GM12878 (cell line): ENCODE results near the gene TEX36. TPM values are rescaled to one million over a fixed set of nuclear protein-coding genes. Genes with fewer than 3 reads are reported as not detected.

ENCODE experiments used
- ATAC-seq: fragments of 200-7000 bp; cut with Tn5 transposase; 3 replicates; pipeline ENCODE4 v1.9.1; 2020; ENCODE audit warnings: mild to moderate bottlenecking, moderate library complexity
- Bru-seq: library from RNA; stranded (reverse); fragments of 400-500 nt; gene quantifications from one replicate; lab custom pipeline; 2021; lab: Mats Ljungman, UMichigan
- BruChase-seq, 2 experiments: library from RNA; stranded (reverse); fragments of 400-500 nt; gene quantifications; one replicate each; lab custom pipeline; 2021; lab: Mats Ljungman, UMichigan
- BruUV-seq: library from RNA; stranded (reverse); fragments of 400-500 nt; replicated peaks from 2 replicates; lab custom pipeline; 2021; lab: Mats Ljungman, UMichigan
- CTCF ChIA-PET: fragments of 300-600 bp; sonication (Branson Sonifier 250); formaldehyde crosslinking; extraction: SDS; loops from one replicate; lab custom pipeline; 2021; ENCODE audit warnings: inconsistent platforms; lab: Yijun Ruan, JAX
- POLR2A ChIA-PET: fragments of 350-600 bp; formaldehyde crosslinking; extraction: SDS; loops from one replicate; lab custom pipeline; 2021; ENCODE audit warnings: inconsistent platforms; lab: Charles Lee
- RAD21 ChIA-PET: fragments of 300-600 bp; sonication (Branson Sonifier 250); formaldehyde crosslinking; loops from one replicate; lab custom pipeline; 2023; ENCODE audit warnings: antibody characterized with exemption; ENCODE audit not compliant: unreplicated experiment; lab: Charles Lee
- SMC1A ChIA-PET: fragments of 300-600 bp; sonication (Branson Sonifier 250); formaldehyde crosslinking; loops from one replicate; lab custom pipeline; 2023; ENCODE audit not compliant: unreplicated experiment, uncharacterized antibody; lab: Charles Lee
- DNase-seq: peaks from one replicate; pipeline ENCODE4 v3.0.0-alpha.2; 2011; ENCODE audit warnings: low read depth, low spot score
- FAIRE-seq: peaks from 3 replicates; lab custom pipeline; 2011; peaks lifted over from hg19 to GRCh38; lab: Jason Lieb, UNC
- H2AFZ ChIP-seq: 2 replicates; pipeline ENCODE4 v1.6.0; 2011; ENCODE audit warnings: low read depth, low read length, control low read depth; ENCODE audit not compliant: control insufficient read depth
- H3K27ac ChIP-seq: 2 replicates; pipeline ENCODE4 v1.5.1; 2011; ENCODE audit warnings: control low read depth; ENCODE audit not compliant: control insufficient read depth, insufficient read depth
- H3K27me3 ChIP-seq, 2 experiments: replicated peaks in 1 of 2; 2 replicates each; pipeline versions ENCODE4 v1.6.0 to v1.6.1; 2011; ENCODE audit warnings: low read length in 1 of 2; ENCODE audit not compliant: control insufficient read depth in 2 of 2, insufficient read depth in 2 of 2
- H3K36me3 ChIP-seq, 2 experiments: 2 replicates each; pipeline ENCODE4 v1.5.1; 2011; ENCODE audit warnings: low read length in 1 of 2; ENCODE audit not compliant: control insufficient read depth in 2 of 2, insufficient read depth in 2 of 2
- H3K4me1 ChIP-seq: 2 replicates; pipeline ENCODE4 v1.6.1; 2011; ENCODE audit warnings: mild to moderate bottlenecking, low read length, moderate library complexity, mixed read lengths; ENCODE audit not compliant: control insufficient read depth, insufficient read depth
- H3K4me2 ChIP-seq: 2 replicates; pipeline ENCODE4 v1.6.0; 2011; ENCODE audit warnings: control low read depth; ENCODE audit not compliant: control insufficient read depth, insufficient read depth
- H3K4me3 ChIP-seq: fragments of 200-600 bp; sonication (generic); 2 replicates; pipeline ENCODE4 v1.5.1; 2016
- H3K79me2 ChIP-seq: 2 replicates; pipeline ENCODE4 v1.6.0; 2011; ENCODE audit warnings: low read length; ENCODE audit not compliant: control insufficient read depth, insufficient read depth
- H3K9ac ChIP-seq: 2 replicates; pipeline ENCODE4 v1.8.0; 2011; ENCODE audit warnings: low read length, control low read depth, mixed read lengths; ENCODE audit not compliant: control insufficient read depth, insufficient read depth
- H3K9me3 ChIP-seq: replicated peaks from 3 replicates; pipeline ENCODE4 v1.5.1; 2011; ENCODE audit warnings: mild to moderate bottlenecking, low read length; ENCODE audit not compliant: control insufficient read depth, insufficient read depth
- H4K20me1 ChIP-seq: 2 replicates; pipeline ENCODE4 v1.6.0; 2011; ENCODE audit not compliant: control insufficient read depth, insufficient read depth
- CBFB ChIP-seq: IDR thresholded peaks from 2 replicates; pipeline ENCODE4 v1.6.1; 2016; ENCODE audit warnings: antibody characterized with exemption, low read depth
- EED ChIP-seq: sonication (generic); IDR thresholded peaks from 2 replicates; pipeline ENCODE4 v1.6.1; 2016; ENCODE audit warnings: antibody characterized with exemption, low read depth
- RELA ChIP-seq: fragments of 450-650 bp; IDR thresholded peaks from 2 replicates; pipeline ENCODE4 v1.8.0; 2014; ENCODE audit warnings: borderline replicate concordance; ENCODE audit not compliant: partially characterized antibody
- SPI1 ChIP-seq: IDR thresholded peaks from 2 replicates; pipeline ENCODE4 v1.6.1; 2011; ENCODE audit warnings: low read depth, mild to moderate bottlenecking, low read length, moderate library complexity, borderline replicate concordance; ENCODE audit not compliant: insufficient read depth
- SUZ12 ChIP-seq: fragments of 200-600 bp; sonication (generic); IDR thresholded peaks from one replicate; pipeline ENCODE4 v1.6.1; 2018; ENCODE audit warnings: antibody characterized with exemption, mild to moderate bottlenecking; ENCODE audit not compliant: unreplicated experiment
- TCF3 ChIP-seq: IDR thresholded peaks from 2 replicates; pipeline ENCODE4 v1.6.1; 2012; ENCODE audit warnings: low read depth, mild to moderate bottlenecking, low read length, borderline replicate concordance; ENCODE audit not compliant: insufficient read depth
- ZBED1 ChIP-seq: IDR thresholded peaks from 2 replicates; pipeline ENCODE4 v1.6.1; 2016; ENCODE audit warnings: borderline replicate concordance
- WGBS: methylation state at CpG from one replicate; pipeline ENCODE4 v1.1.6; 2016; ENCODE audit warnings: low lambda C conversion rate; ENCODE audit not compliant: insufficient replicate concordance, insufficient coverage; ENCODE audit errors: missing lambda C conversion rate; 5-methylcytosine and 5-hydroxymethylcytosine counted together
- in situ Hi-C: fragments of 300-500 bp; cut with MboI; formaldehyde crosslinking; loops from 9 replicates; pipeline ENCODE4 v1.14.3; 2018; ENCODE audit warnings: mixed read lengths
- intact Hi-C: fragments of 100-400 bp; cut with micrococcal nuclease; formaldehyde crosslinking; loops from one replicate; pipeline ENCODE4 v1.14.2; 2022; ENCODE audit not compliant: unreplicated experiment
- long read RNA-seq, 2 experiments: library from polyadenylated mRNA; unstranded; transcript quantifications; one replicate each; pipeline ENCODE4 v2.0.0, GENCODE V29; 2019 to 2020
- polyA minus RNA-seq, 3 experiments: library from RNA; depleted of rRNA, polyadenylated mRNA; stranded (reverse); fragments of >200 nt; gene quantifications; 2 replicates each; pipeline ENCODE4 v1.2.3, GENCODE V29; 2011
- polyA plus RNA-seq, 11 experiments: library from polyadenylated mRNA; depleted of rRNA in 4 of 11; unstranded in 6 of 11; stranded (reverse) in 5 of 11; fragments of >200 nt; fragmentation: Nextera tagmentation in 4 of 11; fragmentation: Illumina TruSeq in 1 of 11; extraction: Ambion mirVana in 4 of 11; extraction: Trizol in 1 of 11; gene quantifications; 1 replicate in 1 of 11; 2 replicates in 10 of 11; pipeline versions ENCODE4 v1.2.1 to v1.2.3, GENCODE V29; 2011 to 2016; ENCODE audit warnings: inconsistent platforms in 2 of 11, missing spikeins in 2 of 11, low read depth in 1 of 11
- total RNA-seq, 4 experiments: library from RNA; depleted of rRNA in 3 of 4; stranded (reverse); fragments of >200 nt in 3 of 4; fragmentation: Illumina TruSeq in 1 of 4; extraction: Trizol in 1 of 4; gene quantifications; 2 replicates each; pipeline versions ENCODE4 v1.2.1 to v1.2.3, GENCODE V29; 2013 to 2021
- TF ChIP-seq, protein P1 (sequence below): IDR thresholded peaks from 2 replicates; pipeline ENCODE4 v1.6.1; 2012; ENCODE audit warnings: low read depth, low read length, improper control_type of control experiment
- TF ChIP-seq, protein P2 (sequence below): IDR thresholded peaks from 2 replicates; pipeline ENCODE4 v1.6.1; 2011; ENCODE audit warnings: borderline replicate concordance, low read depth, mild to moderate bottlenecking, moderate library complexity, mixed read lengths, low read length; ENCODE audit not compliant: insufficient read depth; ENCODE audit errors: extremely low read length

Gene TEX36, protein sequence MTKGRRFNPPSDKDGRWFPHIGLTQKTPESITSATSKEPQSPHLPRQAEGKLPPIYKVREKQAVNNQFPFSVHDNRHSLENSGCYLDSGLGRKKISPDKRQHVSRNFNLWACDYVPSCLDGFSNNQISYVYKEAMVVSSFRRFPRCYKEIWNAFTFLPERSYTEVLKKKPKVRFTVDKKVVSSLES
- total RNA-seq (2013; cell fraction: nucleolus; rRNA removed), result not detected in 2 replicates
- total RNA-seq (2014; rRNA removed), result not detected in 2 replicates
- not detected in 2 replicates for total RNA-seq (2014; rRNA removed; fragmentation: Illumina TruSeq; extraction: Trizol)
- not detected in 2 replicates for total RNA-seq (2021)
- not detected for polyA plus RNA-seq (2011; ENCODE audit: low read depth)
- not detected in 2 replicates for polyA plus RNA-seq (2011; rRNA removed)
- not detected in 2 replicates for polyA plus RNA-seq (2011; cell fraction: cytosol; rRNA removed)
- not detected in 2 replicates for polyA plus RNA-seq (2011; cell fraction: nucleus; rRNA removed)
- not detected in 2 replicates for polyA plus RNA-seq (2012)
- polyA plus RNA-seq (2014; fragmentation: Illumina TruSeq; extraction: Trizol), result not detected in 2 replicates
- polyA plus RNA-seq (2014; fragmentation: Nextera tagmentation; extraction: Ambion mirVana), result not detected
- not detected in 2 replicates for polyA plus RNA-seq (2014; rRNA removed)
- polyA plus RNA-seq (2016; fragmentation: Nextera tagmentation; extraction: Ambion mirVana), result not detected
- polyA minus RNA-seq (2011; rRNA and poly(A)+ RNA removed), result not detected in 2 replicates
- polyA minus RNA-seq (2011; cell fraction: cytosol; rRNA and poly(A)+ RNA removed), result not detected in 2 replicates
- polyA minus RNA-seq (2011; cell fraction: nucleus; rRNA and poly(A)+ RNA removed), result not detected in 2 replicates
- not detected for Bru-seq, nascent RNA
- BruChase-seq, experiment 1, labeled RNA remaining after a 6-hour chase, result percentile 4 among the genes with signal in this experiment
- BruChase-seq, experiment 2, labeled RNA remaining after a 2-hour chase, result not detected
- long read RNA-seq, experiment 1, result 0 reads
- long read RNA-seq, experiment 2, result 0 reads

DNA sequence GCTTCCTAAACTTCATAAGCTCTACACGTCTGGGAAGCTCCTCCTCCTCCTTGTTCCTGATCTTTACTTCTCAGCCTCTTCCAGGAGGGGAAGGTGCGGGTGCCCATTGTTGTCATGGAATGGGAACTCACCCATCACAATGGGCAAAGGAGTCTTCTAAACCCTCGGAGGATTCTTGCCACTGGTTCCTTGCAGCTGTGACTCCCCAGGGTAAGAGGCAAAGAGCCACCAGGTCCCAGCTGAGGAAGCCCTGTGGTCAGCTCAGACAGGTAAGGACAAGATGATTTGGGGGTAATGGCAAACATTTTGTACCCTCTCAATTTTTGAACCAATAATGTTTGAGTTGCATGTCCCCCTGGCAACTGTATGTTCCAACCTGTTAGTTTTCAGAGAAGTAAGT lies at the start of gene TEX36:
Gene TEX36 (minus strand): TSS at position 101 of the 400 bp plus-strand sequence. CDS start 174 bp downstream, outside the sequence.
- Histone ChIP-seq H3K9me3 (no peaks in the 10 kb centered on the region; the same call in 2 of the 3 replicates), H3K79me2 (no peaks in the 10 kb centered on the region), H3K4me1 (no peaks in the 10 kb centered on the region)
- in situ Hi-C loops, result no loop called here
- no peak for ATAC-seq
- CTCF ChIA-PET, result no interaction called here
- no TSS peak for BruUV-seq
- FAIRE-seq, result no peak
- POLR2A ChIA-PET, result no interaction called here
- TF ChIP-seq SUZ12, result no peak
- no peak for TF ChIP-seq RELA
- TF ChIP-seq, protein P1, sequence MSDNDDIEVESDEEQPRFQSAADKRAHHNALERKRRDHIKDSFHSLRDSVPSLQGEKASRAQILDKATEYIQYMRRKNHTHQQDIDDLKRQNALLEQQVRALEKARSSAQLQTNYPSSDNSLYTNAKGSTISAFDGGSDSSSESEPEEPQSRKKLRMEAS, result no peak
- TF ChIP-seq, protein P2, sequence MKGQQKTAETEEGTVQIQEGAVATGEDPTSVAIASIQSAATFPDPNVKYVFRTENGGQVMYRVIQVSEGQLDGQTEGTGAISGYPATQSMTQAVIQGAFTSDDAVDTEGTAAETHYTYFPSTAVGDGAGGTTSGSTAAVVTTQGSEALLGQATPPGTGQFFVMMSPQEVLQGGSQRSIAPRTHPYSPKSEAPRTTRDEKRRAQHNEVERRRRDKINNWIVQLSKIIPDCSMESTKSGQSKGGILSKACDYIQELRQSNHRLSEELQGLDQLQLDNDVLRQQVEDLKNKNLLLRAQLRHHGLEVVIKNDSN, result no peak
- TF ChIP-seq EED, result no peak
- no peak for TF ChIP-seq CBFB
- TF ChIP-seq SPI1, result no peak
- TF ChIP-seq ZBED1, result no peak
- TF ChIP-seq TCF3, result no peak
- TF ChIP-seq, all 136 proteins: peak for 0
- intact Hi-C loops, result no loop called here
- H3K27me3 ChIP-seq, result no peaks in the 10 kb centered on the region; a peak in 2 of 4 replicates
- WGBS, result 0% methylated on average over 3 of the region's 3 CpGs
- ChIA-PET SMC1A (no interaction called here), RAD21 (no interaction called here)
- no peak within 1 kb of the TSS for H3K4me3 ChIP-seq
- H3K36me3 ChIP-seq, result no peaks in the 10 kb centered on the region
- no peak for DNase-seq
- no peak within 1 kb of the TSS for H3K4me2 ChIP-seq
- H3K27ac ChIP-seq, result no peak within 1 kb of the TSS
- no peaks in the 10 kb centered on the region for H4K20me1 ChIP-seq
- no peak within 1 kb of the TSS for H3K9ac ChIP-seq
- no peak within 1 kb of the TSS for H2AFZ ChIP-seq
